ENCODE data around the gene TEX12. TPM values are rescaled to one million over a fixed set of nuclear protein-coding genes. Genes with fewer than 3 reads are reported as not detected.
"Not testable (repeated sequence)": the region's sequence is repeated elsewhere in the genome, so short reads cannot be mapped to it uniquely, and the experiment has no call there.

The TEX12 gene
- polyA plus RNA-seq, 1 donor from 2014 or later = 0.51 TPM

DNA sequence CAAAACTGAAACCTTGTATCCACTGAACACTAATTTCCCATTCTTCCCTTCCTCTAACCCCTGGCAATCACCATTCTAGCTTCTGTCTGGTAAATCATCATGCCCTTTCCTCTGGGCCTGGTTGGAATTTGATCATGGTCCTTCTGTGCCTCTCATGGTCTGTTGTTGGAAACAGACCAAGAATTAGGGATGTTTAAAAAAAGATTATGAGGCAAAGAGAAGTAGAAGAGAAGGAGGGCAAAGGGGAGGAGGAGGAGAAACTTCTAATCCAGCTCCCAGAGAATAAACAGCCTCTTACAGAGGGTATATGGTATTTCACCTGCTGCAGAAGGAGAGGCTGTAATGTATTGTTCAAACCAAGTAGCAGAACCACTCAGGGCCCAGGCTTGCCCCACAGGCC, 18.7 kb downstream of the TEX12 start:
- Histone ChIP-seq H3K9ac (ENCODE audit: low read length) (no peak overlapping the region), H3K9me2 (ENCODE audit: insufficient read depth, low read length) (no peaks in the 10 kb centered on the region), H2AFZ (ENCODE audit: low read depth, low read length) (no peak overlapping the region), H3F3A (ENCODE audit: insufficient read depth, low read length, poor library complexity, severe bottlenecking) (no peaks in the 10 kb centered on the region), H3K4me3 (ENCODE audit: low read length) (no peak overlapping the region), H3K36me3 (ENCODE audit: insufficient read depth, low read length) (no peaks in the 10 kb centered on the region), H4K20me1 (ENCODE audit: insufficient read depth) (no peaks in the 10 kb centered on the region), H3K9me3 (ENCODE audit: low read length) (no peaks in the 10 kb centered on the region), H3K79me2 (replicated peaks; ENCODE audit: insufficient read depth, low read length) (no peaks in the 10 kb centered on the region), H3K4me2 (ENCODE audit: low read length) (no peak overlapping the region), H3K27ac (ENCODE audit: low read length) (no peak overlapping the region), H3K27me3 (ENCODE audit: insufficient read depth, low read depth, low read length) (no peaks in the 10 kb centered on the region)
- TF ChIP-seq, protein P1, sequence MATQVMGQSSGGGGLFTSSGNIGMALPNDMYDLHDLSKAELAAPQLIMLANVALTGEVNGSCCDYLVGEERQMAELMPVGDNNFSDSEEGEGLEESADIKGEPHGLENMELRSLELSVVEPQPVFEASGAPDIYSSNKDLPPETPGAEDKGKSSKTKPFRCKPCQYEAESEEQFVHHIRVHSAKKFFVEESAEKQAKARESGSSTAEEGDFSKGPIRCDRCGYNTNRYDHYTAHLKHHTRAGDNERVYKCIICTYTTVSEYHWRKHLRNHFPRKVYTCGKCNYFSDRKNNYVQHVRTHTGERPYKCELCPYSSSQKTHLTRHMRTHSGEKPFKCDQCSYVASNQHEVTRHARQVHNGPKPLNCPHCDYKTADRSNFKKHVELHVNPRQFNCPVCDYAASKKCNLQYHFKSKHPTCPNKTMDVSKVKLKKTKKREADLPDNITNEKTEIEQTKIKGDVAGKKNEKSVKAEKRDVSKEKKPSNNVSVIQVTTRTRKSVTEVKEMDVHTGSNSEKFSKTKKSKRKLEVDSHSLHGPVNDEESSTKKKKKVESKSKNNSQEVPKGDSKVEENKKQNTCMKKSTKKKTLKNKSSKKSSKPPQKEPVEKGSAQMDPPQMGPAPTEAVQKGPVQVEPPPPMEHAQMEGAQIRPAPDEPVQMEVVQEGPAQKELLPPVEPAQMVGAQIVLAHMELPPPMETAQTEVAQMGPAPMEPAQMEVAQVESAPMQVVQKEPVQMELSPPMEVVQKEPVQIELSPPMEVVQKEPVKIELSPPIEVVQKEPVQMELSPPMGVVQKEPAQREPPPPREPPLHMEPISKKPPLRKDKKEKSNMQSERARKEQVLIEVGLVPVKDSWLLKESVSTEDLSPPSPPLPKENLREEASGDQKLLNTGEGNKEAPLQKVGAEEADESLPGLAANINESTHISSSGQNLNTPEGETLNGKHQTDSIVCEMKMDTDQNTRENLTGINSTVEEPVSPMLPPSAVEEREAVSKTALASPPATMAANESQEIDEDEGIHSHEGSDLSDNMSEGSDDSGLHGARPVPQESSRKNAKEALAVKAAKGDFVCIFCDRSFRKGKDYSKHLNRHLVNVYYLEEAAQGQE (IDR thresholded peaks at IDR 0.05; ENCODE audit: borderline replicate concordance) = no peak
- no peak for TF ChIP-seq EP300 (conservative IDR thresholded peaks at IDR 0.05; ENCODE audit: poor library complexity, severe bottlenecking)
- TF ChIP-seq MXI1 (conservative IDR thresholded peaks at IDR 0.05; ENCODE audit: poor library complexity, severe bottlenecking) = no peak
- no peak for TF ChIP-seq RAD21 (conservative IDR thresholded peaks at IDR 0.05)
- TF ChIP-seq, protein P2, sequence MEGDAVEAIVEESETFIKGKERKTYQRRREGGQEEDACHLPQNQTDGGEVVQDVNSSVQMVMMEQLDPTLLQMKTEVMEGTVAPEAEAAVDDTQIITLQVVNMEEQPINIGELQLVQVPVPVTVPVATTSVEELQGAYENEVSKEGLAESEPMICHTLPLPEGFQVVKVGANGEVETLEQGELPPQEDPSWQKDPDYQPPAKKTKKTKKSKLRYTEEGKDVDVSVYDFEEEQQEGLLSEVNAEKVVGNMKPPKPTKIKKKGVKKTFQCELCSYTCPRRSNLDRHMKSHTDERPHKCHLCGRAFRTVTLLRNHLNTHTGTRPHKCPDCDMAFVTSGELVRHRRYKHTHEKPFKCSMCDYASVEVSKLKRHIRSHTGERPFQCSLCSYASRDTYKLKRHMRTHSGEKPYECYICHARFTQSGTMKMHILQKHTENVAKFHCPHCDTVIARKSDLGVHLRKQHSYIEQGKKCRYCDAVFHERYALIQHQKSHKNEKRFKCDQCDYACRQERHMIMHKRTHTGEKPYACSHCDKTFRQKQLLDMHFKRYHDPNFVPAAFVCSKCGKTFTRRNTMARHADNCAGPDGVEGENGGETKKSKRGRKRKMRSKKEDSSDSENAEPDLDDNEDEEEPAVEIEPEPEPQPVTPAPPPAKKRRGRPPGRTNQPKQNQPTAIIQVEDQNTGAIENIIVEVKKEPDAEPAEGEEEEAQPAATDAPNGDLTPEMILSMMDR (IDR thresholded peaks at IDR 0.05; ENCODE audit: poor library complexity, severe bottlenecking) = no peak
- no peak for TF ChIP-seq TAF1 (IDR thresholded peaks at IDR 0.05; ENCODE audit: low read depth)
- TF ChIP-seq POLR2AphosphoS5 (IDR thresholded peaks at IDR 0.05) = no peak
- no peak for TF ChIP-seq EZH2 (IDR thresholded peaks at IDR 0.05; ENCODE audit: borderline replicate concordance, insufficient read depth, low read length, poor library complexity, severe bottlenecking)
- TF ChIP-seq SMC3 (conservative IDR thresholded peaks at IDR 0.05; ENCODE audit: poor library complexity) = no peak

DNA sequence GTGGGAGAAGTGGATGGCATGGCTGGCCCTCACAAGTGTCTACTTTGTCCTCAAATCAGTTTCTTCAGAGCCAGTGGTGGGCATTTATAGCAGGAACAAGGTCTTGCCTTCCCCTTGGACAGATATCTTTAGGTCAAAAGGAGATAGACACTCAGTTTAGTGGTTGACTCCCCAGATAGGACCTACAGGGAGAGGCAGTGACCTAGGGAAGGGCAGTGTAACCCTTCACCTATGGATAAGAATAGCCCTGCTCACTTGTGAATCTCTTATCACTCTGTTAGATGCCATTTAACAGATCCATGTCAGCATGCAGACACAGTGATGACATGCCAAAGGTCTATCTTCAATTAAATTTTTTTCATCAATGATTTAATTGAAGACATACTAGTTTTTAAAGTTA, 19.1 kb downstream of the TEX12 start:
- Histone ChIP-seq H3K4me2 (ENCODE audit: low read length) (no peak overlapping the region), H3K36me3 (ENCODE audit: insufficient read depth, low read length) (no peaks in the 10 kb centered on the region), H3F3A (ENCODE audit: insufficient read depth, low read length, poor library complexity, severe bottlenecking) (no peaks in the 10 kb centered on the region), H4K20me1 (ENCODE audit: insufficient read depth) (no peaks in the 10 kb centered on the region), H3K9ac (ENCODE audit: low read length) (no peak overlapping the region), H3K27me3 (ENCODE audit: insufficient read depth, low read depth, low read length) (no peaks in the 10 kb centered on the region), H3K79me2 (replicated peaks; ENCODE audit: insufficient read depth, low read length) (no peaks in the 10 kb centered on the region), H2AFZ (ENCODE audit: low read depth, low read length) (no peak overlapping the region), H3K9me2 (ENCODE audit: insufficient read depth, low read length) (no peaks in the 10 kb centered on the region), H3K27ac (ENCODE audit: low read length) (no peak overlapping the region), H3K4me3 (ENCODE audit: low read length) (no peak overlapping the region), H3K9me3 (ENCODE audit: low read length) (no peaks in the 10 kb centered on the region)
- TF ChIP-seq, protein P2 (IDR thresholded peaks at IDR 0.05; ENCODE audit: poor library complexity, severe bottlenecking) = no peak

DNA sequence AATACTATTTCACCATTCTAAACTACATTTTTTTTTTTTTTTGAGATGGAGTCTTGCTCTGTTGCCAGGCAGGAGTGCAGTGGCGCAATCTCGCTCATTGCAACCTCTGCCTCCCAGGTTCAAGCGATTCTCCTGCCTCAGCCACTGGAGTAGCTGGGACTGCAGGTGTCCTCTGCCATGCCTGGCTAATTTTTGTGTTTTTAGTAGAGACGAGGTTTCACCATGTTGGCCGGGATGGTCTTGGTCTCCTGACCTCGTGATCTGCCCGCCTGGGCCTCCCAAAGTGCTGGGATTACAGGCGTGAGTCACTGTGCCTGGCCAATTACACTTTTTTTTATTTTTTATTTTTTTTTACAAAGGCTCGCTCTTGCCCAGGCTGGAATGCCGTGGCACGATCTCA, 27.9 kb downstream of the TEX12 start:
- not testable (repeated sequence) for H3F3A ChIP-seq (ENCODE audit: insufficient read depth, low read length, poor library complexity, severe bottlenecking); H3K79me2 ChIP-seq (replicated peaks; ENCODE audit: insufficient read depth, low read length); H3K27ac ChIP-seq (ENCODE audit: low read length); H4K20me1 ChIP-seq (ENCODE audit: insufficient read depth); H2AFZ ChIP-seq (ENCODE audit: low read depth, low read length); H3K9ac ChIP-seq (ENCODE audit: low read length); H3K27me3 ChIP-seq (ENCODE audit: insufficient read depth, low read depth, low read length); H3K4me3 ChIP-seq (ENCODE audit: low read length); H3K9me3 ChIP-seq (ENCODE audit: low read length); H3K36me3 ChIP-seq (ENCODE audit: insufficient read depth, low read length); H3K9me2 ChIP-seq (ENCODE audit: insufficient read depth, low read length); H3K4me2 ChIP-seq (ENCODE audit: low read length)
